OCI-LY3 (cell line): Measurements from ENCODE around the gene NKAIN2.

Experiments used
- CTCF ChIP-seq: fragments of 200-600, 300-600 bp; sonication (generic); IDR thresholded peaks from 2 replicates; pipeline ENCODE4 v1.5.1; 2014; ENCODE audit warnings: antibody characterized with exemption, low read length, low read depth
- EZH2phosphoT487 ChIP-seq: fragments of 200-600 bp; shearing (Covaris generic); IDR thresholded peaks from 2 replicates; pipeline ENCODE4 v1.6.1; 2018; ENCODE audit warnings: antibody characterized with exemption, mixed run types, low read depth

GRCh38 chr6:123895806-123896205, 92.1 kb downstream of the NKAIN2 start:
- TF ChIP-seq EZH2phosphoT487 (no peak), CTCF (no peak)
